CD4-positive, alpha-beta T cell treated with Interleukin-17A for 4 hours (primary cell): ENCODE data around the gene ZMYND11.
"Not testable (repeated sequence)": the region's sequence is repeated elsewhere in the genome, so short reads cannot be mapped to it uniquely, and the experiment has no call there.

Experiments
- DNase-seq: peaks from one replicate; pipeline ENCODE4 v3.0.0-alpha.2; 2020; ENCODE audit warnings: mixed read lengths

ZMYND11 gene

GRCh38 chr10:134247-135131, 766 bp upstream of the ZMYND11 start:
- DNase-seq: peak; percentile 39

- DNase-seq: peak; percentile 71
Measured at GRCh38 chr10:135601-136464, 578 bp downstream of the ZMYND11 start.

GRCh38 chr10:136465-136762, 1.2 kb downstream of the ZMYND11 start:
- DNase-seq: no peak

- peak; percentile 46 for DNase-seq
Measured at GRCh38 chr10:137031-137430, 1.8 kb downstream of the ZMYND11 start.

GRCh38 chr10:137606-138005, 2.4 kb downstream of the ZMYND11 start:
- no peak for DNase-seq

- DNase-seq: no peak
Measured at GRCh38 chr10:142371-142770, 7.1 kb downstream of the ZMYND11 start.

- DNase-seq: no peak
Measured at GRCh38 chr10:152915-153314, 17.7 kb downstream of the ZMYND11 start.

GRCh38 chr10:154348-154747, 19.1 kb downstream of the ZMYND11 start:
- DNase-seq: no peak

GRCh38 chr10:167383-167782, 32.1 kb downstream of the ZMYND11 start:
- no peak for DNase-seq

- no peak for DNase-seq
Measured at GRCh38 chr10:173741-174140, 38.5 kb downstream of the ZMYND11 start.

- DNase-seq: no peak
Measured at GRCh38 chr10:176677-177076, 41.4 kb downstream of the ZMYND11 start.

GRCh38 chr10:178208-178607, 43.0 kb downstream of the ZMYND11 start:
- no peak for DNase-seq

GRCh38 chr10:178723-179122, 43.5 kb downstream of the ZMYND11 start:
- DNase-seq: no peak

GRCh38 chr10:182441-183201, 47.4 kb downstream of the ZMYND11 start:
- DNase-seq: no peak

GRCh38 chr10:184174-184573, 48.9 kb downstream of the ZMYND11 start:
- DNase-seq: no peak

GRCh38 chr10:184911-185310, 49.7 kb downstream of the ZMYND11 start:
- DNase-seq: no peak

- DNase-seq: not testable (repeated sequence)
Measured at GRCh38 chr10:185571-185970, 50.3 kb downstream of the ZMYND11 start.

GRCh38 chr10:186911-187310, 51.7 kb downstream of the ZMYND11 start:
- no peak for DNase-seq

GRCh38 chr10:188546-188945, 53.3 kb downstream of the ZMYND11 start:
- no peak for DNase-seq

GRCh38 chr10:190216-190615, 55.0 kb downstream of the ZMYND11 start:
- no peak for DNase-seq

GRCh38 chr10:191703-192518, 56.7 kb downstream of the ZMYND11 start:
- no peak for DNase-seq

- DNase-seq: no peak
Measured at GRCh38 chr10:194281-194680, 59.0 kb downstream of the ZMYND11 start.
